Keratinocyte (primary cell): ENCODE results near the gene ELP4. TPM values are rescaled to one million over a fixed set of nuclear protein-coding genes. Genes with fewer than 3 reads are reported as not detected.

Experiments used
- DNase-seq: peaks from one replicate; pipeline ENCODE4 v3.0.0-alpha.2; 2011; ENCODE audit warnings: low read depth, missing footprints, low spot score
- FAIRE-seq: peaks from 2 replicates; lab custom pipeline; 2011; peaks lifted over from hg19 to GRCh38; lab: Jason Lieb, UNC
- H2AFZ ChIP-seq: 2 replicates; pipeline ENCODE4 v1.6.0; 2012; ENCODE audit warnings: low read length, control low read depth, inconsistent platforms; ENCODE audit not compliant: control insufficient read depth
- H3K27ac ChIP-seq: 2 replicates; pipeline ENCODE4 v1.5.1; 2011; ENCODE audit warnings: low read length; ENCODE audit not compliant: control insufficient read depth, insufficient read depth
- H3K27me3 ChIP-seq: 3 replicates; pipeline ENCODE4 v1.6.0; 2011; ENCODE audit warnings: low read length; ENCODE audit not compliant: control insufficient read depth, insufficient read depth; ENCODE audit errors: extremely low read depth
- H3K36me3 ChIP-seq, 2 experiments: 2 replicates in 1 of 2; 3 replicates in 1 of 2; pipeline ENCODE4 v1.5.1; 2011; ENCODE audit warnings: low read length in 2 of 2, mild to moderate bottlenecking in 1 of 2; ENCODE audit not compliant: control insufficient read depth in 2 of 2, insufficient read depth in 2 of 2; ENCODE audit errors: extremely low read depth in 1 of 2
- H3K4me1 ChIP-seq: 3 replicates; pipeline ENCODE4 v1.5.1; 2011; ENCODE audit warnings: low read length; ENCODE audit not compliant: control insufficient read depth, insufficient read depth; ENCODE audit errors: extremely low read depth
- H3K4me2 ChIP-seq: 3 replicates; pipeline ENCODE4 v1.6.0; 2011; ENCODE audit warnings: low read depth, low read length; ENCODE audit not compliant: control insufficient read depth, insufficient read depth; ENCODE audit errors: extremely low read depth
- H3K4me3 ChIP-seq, 3 experiments: fragments of 200-600 bp in 1 of 3; sonication (generic) in 1 of 3; 2 replicates in 2 of 3; 3 replicates in 1 of 3; pipeline ENCODE4 v1.5.1; 2011 to 2016; ENCODE audit warnings: low read length in 3 of 3, mild to moderate bottlenecking in 3 of 3, control low read depth in 2 of 3, inconsistent platforms in 1 of 3, low read depth in 1 of 3, mixed read lengths in 1 of 3, mixed run types in 1 of 3, moderate library complexity in 1 of 3; ENCODE audit not compliant: control insufficient read depth in 2 of 3, insufficient read depth in 2 of 3; ENCODE audit errors: extremely low read depth in 1 of 3
- H3K79me2 ChIP-seq: 2 replicates; pipeline ENCODE4 v1.6.0; 2012; ENCODE audit warnings: low read length; ENCODE audit not compliant: control insufficient read depth, insufficient read depth
- H3K9ac ChIP-seq: 3 replicates; pipeline ENCODE4 v1.6.0; 2011; ENCODE audit warnings: low read length; ENCODE audit not compliant: control insufficient read depth, insufficient read depth; ENCODE audit errors: extremely low read depth
- H3K9me1 ChIP-seq: 3 replicates; pipeline ENCODE4 v1.6.0; 2011; ENCODE audit warnings: low read length; ENCODE audit not compliant: control insufficient read depth, insufficient read depth; ENCODE audit errors: extremely low read depth
- H3K9me3 ChIP-seq: 2 replicates; pipeline ENCODE4 v1.5.1; 2012; ENCODE audit warnings: low read depth, low read length; ENCODE audit not compliant: control insufficient read depth
- H4K20me1 ChIP-seq: 3 replicates; pipeline ENCODE4 v1.6.0; 2011; ENCODE audit warnings: low read length; ENCODE audit not compliant: control insufficient read depth, insufficient read depth; ENCODE audit errors: extremely low read depth
- CTCF ChIP-seq, 3 experiments: IDR thresholded peaks in 1 of 3; conservative IDR thresholded peaks in 1 of 3; optimal IDR thresholded peaks in 1 of 3; 2 replicates in 2 of 3; 3 replicates in 1 of 3; pipeline versions ENCODE3 to v1.5.1; 2011; ENCODE audit warnings: low read length in 3 of 3, mild to moderate bottlenecking in 3 of 3, moderate library complexity in 2 of 3, control low read depth in 1 of 3, inconsistent platforms in 1 of 3; ENCODE audit not compliant: insufficient read depth in 2 of 3; ENCODE audit errors: extremely low read depth in 1 of 3
- EZH2 ChIP-seq: IDR thresholded peaks from one replicate; pipeline ENCODE4 v1.6.1; 2012; ENCODE audit warnings: inconsistent platforms, mild to moderate bottlenecking, low read length, moderate library complexity
- dilution Hi-C: fragments of 300-500 bp; cut with MboI; formaldehyde crosslinking; loops from one replicate; pipeline ENCODE4 v1.7.0; 2020; ENCODE audit warnings: low sequenced_read_pairs; ENCODE audit not compliant: extremely low pct_ligation_motif_present
- polyA plus RNA-seq, 5 experiments: library from polyadenylated mRNA; depleted of rRNA in 3 of 5; stranded (reverse) in 3 of 5; stranded (forward) in 1 of 5; unstranded in 1 of 5; fragments of >200 nt; gene quantifications; 1 replicate in 1 of 5; 2 replicates in 3 of 5; 3 replicates in 1 of 5; pipeline versions ENCODE4 v1.2.1 to v1.2.3, GENCODE V29; 2011 to 2012; ENCODE audit warnings: missing spikeins in 2 of 5, low read depth in 1 of 5, low replicate concordance in 1 of 5

The ELP4 gene
- polyA plus RNA-seq, 1 donor (not counting 4 experiments of a cell fraction or from before 2014, with no cell fraction given): 29.6 TPM

- Histone ChIP-seq H3K4me3 (no peak overlapping the region), H4K20me1 (peaks cover 3% of the 10 kb centered on the region), H3K9me3 (no peaks in the 10 kb centered on the region), H3K9ac (no peak overlapping the region), H3K36me3 (no peaks in the 10 kb centered on the region), H3K4me2 (peak overlapping the region; percentile 41), H3K27ac (no peak overlapping the region), H3K4me1 (no peaks in the 10 kb centered on the region), H3K27me3 (peaks cover 97% of the 10 kb centered on the region), H3K79me2 (no peaks in the 10 kb centered on the region), H3K9me1 (no peaks in the 10 kb centered on the region), H2AFZ (no peak overlapping the region)
- FAIRE-seq (no peak), DNase-seq (no peak)
- dilution Hi-C loops: no loop called here
- TF ChIP-seq EZH2 (peak; percentile 88), CTCF (optimal IDR thresholded peaks at IDR 0.05 in 1 of 3, IDR thresholded peaks at IDR 0.05 in 1 of 3, conservative IDR thresholded peaks at IDR 0.05 in 1 of 3; ENCODE audit: extremely low read depth in 1 of 3, insufficient read depth in 2 of 3, low read length in 3 of 3) (no peak)
Measured at GRCh38 chr11:31805037-31805628, 295.6 kb downstream of the ELP4 start.

- Histone ChIP-seq H2AFZ (no peak overlapping the region), H3K79me2 (no peaks in the 10 kb centered on the region), H3K27me3 (peaks cover 97% of the 10 kb centered on the region), H3K4me3 (no peak overlapping the region), H3K9ac (no peak overlapping the region), H3K36me3 (no peaks in the 10 kb centered on the region), H3K9me3 (no peaks in the 10 kb centered on the region), H3K4me1 (peaks cover 1% of the 10 kb centered on the region), H3K9me1 (no peaks in the 10 kb centered on the region), H4K20me1 (peaks cover 3% of the 10 kb centered on the region), H3K4me2 (no peak overlapping the region), H3K27ac (no peak overlapping the region)
- DNase-seq (no peak), FAIRE-seq (no peak)
- TF ChIP-seq EZH2 (no peak), CTCF (optimal IDR thresholded peaks at IDR 0.05 in 1 of 3, IDR thresholded peaks at IDR 0.05 in 1 of 3, conservative IDR thresholded peaks at IDR 0.05 in 1 of 3; ENCODE audit: extremely low read depth in 1 of 3, insufficient read depth in 2 of 3, low read length in 3 of 3) (no peak)
- dilution Hi-C loops: no loop called here
Measured at GRCh38 chr11:31805629-31806185, 296.1 kb downstream of the ELP4 start.
